Activated T-helper 1 cell treated with anti-CD3 and anti-CD28 coated beads, Interleukin-12 subunit alpha, Interleukin-12 subunit beta, Interleukin-2, Interleukin-4 antibody, amounts not matched to agents 30 ng/mL and 10 ng/mL and 1 ng/mL, durations not matched to agents 14 hours and 24 hours and 36 hours (primary cell): Measurements from ENCODE around the gene TMEM240. TPM values are rescaled to one million over a fixed set of nuclear protein-coding genes. Genes with fewer than 3 reads are reported as not detected.
"Not testable (repeated sequence)": the region's sequence is repeated elsewhere in the genome, so short reads cannot be mapped to it uniquely, and the experiment has no call there.

Experiments
- DNase-seq: peaks from one replicate; pipeline ENCODE4 v3.0.0; 2021; ENCODE audit warnings: low spot score
- H3K27ac Mint-ChIP-seq: one replicate; pipeline ENCODE4 v1.8.0; 2021; ENCODE audit warnings: mild to moderate bottlenecking, mixed read lengths
- H3K27me3 Mint-ChIP-seq: one replicate; pipeline ENCODE4 v1.8.0; 2022; ENCODE audit warnings: mild to moderate bottlenecking, moderate library complexity, mixed read lengths; ENCODE audit not compliant: insufficient read depth
- H3K36me3 Mint-ChIP-seq: one replicate; pipeline ENCODE4 v1.8.0; 2021; ENCODE audit warnings: low read depth, mixed read lengths
- H3K4me1 Mint-ChIP-seq: one replicate; pipeline ENCODE4 v1.8.0; 2021; ENCODE audit warnings: low read depth, mixed read lengths
- H3K4me3 Mint-ChIP-seq: one replicate; pipeline ENCODE4 v1.8.0; 2021; ENCODE audit warnings: mild to moderate bottlenecking, moderate library complexity, mixed read lengths
- H3K9me3 Mint-ChIP-seq: one replicate; pipeline ENCODE4 v1.8.0; 2021; ENCODE audit warnings: mixed read lengths
- intact Hi-C: fragments of 100-400 bp; cut with micrococcal nuclease; formaldehyde crosslinking; loops from one replicate; pipeline ENCODE4 v1.15.1; 2024
- total RNA-seq: library from RNA; stranded (reverse); gene quantifications from 2 replicates; pipeline ENCODE4 v1.2.3, GENCODE V29; 2022

TMEM240 gene
- total RNA-seq, 1 donor from 2014 or later: 0.41 TPM

GRCh38 chr1:1533894-1534291 is 6.5 kb downstream of the TMEM240 start:
- peaks cover 20% of the 10 kb centered on the region for H3K36me3 Mint-ChIP-seq
- H3K27me3 Mint-ChIP-seq, H3K4me3 Mint-ChIP-seq, H3K4me1 Mint-ChIP-seq, H3K9me3 Mint-ChIP-seq, H3K27ac Mint-ChIP-seq, intact Hi-C loops, DNase-seq: not testable (repeated sequence)

DNA sequence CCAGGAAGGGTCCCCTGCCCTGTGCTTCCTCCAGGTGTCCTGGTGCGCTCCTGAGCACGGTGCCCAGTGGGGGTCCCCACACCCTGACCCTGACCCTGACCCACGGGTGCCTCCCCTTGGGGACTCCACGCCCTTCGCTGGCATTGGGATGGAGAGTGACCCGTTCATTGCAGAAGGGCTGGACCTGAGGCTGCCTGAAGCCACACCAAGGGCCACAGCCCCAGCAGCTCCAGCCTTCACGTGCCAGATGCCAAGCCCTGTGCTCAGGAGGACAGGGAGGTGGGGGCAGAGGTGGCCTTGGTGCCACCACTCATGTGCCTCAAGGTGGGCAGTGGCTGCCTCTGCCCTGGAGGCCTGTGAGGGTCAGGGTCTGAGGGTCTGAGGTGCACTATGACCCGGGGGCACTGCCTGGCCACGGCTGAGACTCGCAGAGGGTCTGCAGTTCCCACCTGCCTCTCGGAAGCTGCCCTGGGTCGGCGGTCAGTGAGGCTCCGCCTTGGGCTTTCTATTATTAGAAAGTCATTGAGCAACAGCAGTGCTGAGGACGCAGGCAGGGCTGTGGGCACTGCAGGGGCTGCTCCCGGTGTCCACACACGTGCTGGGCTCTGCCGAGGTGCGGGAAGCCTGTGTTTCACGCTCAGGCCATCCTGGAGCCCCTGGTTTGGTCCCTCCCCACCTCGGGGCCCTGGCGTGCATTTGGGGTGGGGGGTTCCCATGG is 7.1 kb downstream of the TMEM240 start:
- intact Hi-C loops, H3K27ac Mint-ChIP-seq, H3K4me1 Mint-ChIP-seq, DNase-seq, H3K4me3 Mint-ChIP-seq, H3K9me3 Mint-ChIP-seq, H3K27me3 Mint-ChIP-seq: not testable (repeated sequence)
- peaks cover 20% of the 10 kb centered on the region for H3K36me3 Mint-ChIP-seq

GRCh38 chr1:1531947-1532346 is 8.5 kb downstream of the TMEM240 start:
- Mint-ChIP-seq H3K36me3 (peaks cover 22% of the 10 kb centered on the region), H3K9me3 (peaks cover 6% of the 10 kb centered on the region), H3K27ac (no peak overlapping the region), H3K4me3 (no peak overlapping the region), H3K4me1 (no peaks in the 10 kb centered on the region), H3K27me3 (no peaks in the 10 kb centered on the region)
- intact Hi-C loops: no loop called here
- DNase-seq: no peak

- Mint-ChIP-seq H3K36me3 (peaks cover 25% of the 10 kb centered on the region), H3K27ac (no peak overlapping the region), H3K4me1 (no peaks in the 10 kb centered on the region), H3K9me3 (peaks cover 6% of the 10 kb centered on the region), H3K4me3 (no peak overlapping the region), H3K27me3 (no peaks in the 10 kb centered on the region)
- intact Hi-C loops: no loop called here
- DNase-seq: no peak
These were observed 10.5 kb downstream of the TMEM240 start for GRCh38 chr1:1529936-1530335.

DNA sequence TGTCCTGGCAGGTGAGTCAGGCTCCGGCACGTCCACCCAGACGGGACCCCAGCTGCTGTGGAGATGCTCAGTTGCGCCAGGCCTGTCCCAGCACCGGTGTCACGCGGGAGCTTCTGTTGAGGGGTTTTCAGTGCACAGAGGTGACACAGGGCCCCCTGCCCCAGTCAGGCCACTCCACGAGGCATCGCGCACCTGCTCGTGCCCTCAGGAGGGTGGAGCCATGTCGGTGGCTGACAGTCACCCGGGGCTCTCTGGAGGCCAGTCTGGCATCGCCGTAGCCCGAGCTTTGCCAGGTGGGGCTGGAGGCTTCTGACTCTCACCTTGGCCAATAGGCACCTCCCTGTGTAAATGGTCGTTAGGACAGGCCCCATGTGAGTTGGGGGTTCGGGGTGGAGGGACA is 11.1 kb downstream of the TMEM240 start:
- H3K36me3 Mint-ChIP-seq: peaks cover 25% of the 10 kb centered on the region
- H3K4me3 Mint-ChIP-seq: no peak overlapping the region
- H3K4me1 Mint-ChIP-seq: no peaks in the 10 kb centered on the region
- peaks cover 6% of the 10 kb centered on the region for H3K9me3 Mint-ChIP-seq
- no peak for DNase-seq
- no peak overlapping the region for H3K27ac Mint-ChIP-seq
- H3K27me3 Mint-ChIP-seq: no peaks in the 10 kb centered on the region
- intact Hi-C loops: no loop called here

DNA sequence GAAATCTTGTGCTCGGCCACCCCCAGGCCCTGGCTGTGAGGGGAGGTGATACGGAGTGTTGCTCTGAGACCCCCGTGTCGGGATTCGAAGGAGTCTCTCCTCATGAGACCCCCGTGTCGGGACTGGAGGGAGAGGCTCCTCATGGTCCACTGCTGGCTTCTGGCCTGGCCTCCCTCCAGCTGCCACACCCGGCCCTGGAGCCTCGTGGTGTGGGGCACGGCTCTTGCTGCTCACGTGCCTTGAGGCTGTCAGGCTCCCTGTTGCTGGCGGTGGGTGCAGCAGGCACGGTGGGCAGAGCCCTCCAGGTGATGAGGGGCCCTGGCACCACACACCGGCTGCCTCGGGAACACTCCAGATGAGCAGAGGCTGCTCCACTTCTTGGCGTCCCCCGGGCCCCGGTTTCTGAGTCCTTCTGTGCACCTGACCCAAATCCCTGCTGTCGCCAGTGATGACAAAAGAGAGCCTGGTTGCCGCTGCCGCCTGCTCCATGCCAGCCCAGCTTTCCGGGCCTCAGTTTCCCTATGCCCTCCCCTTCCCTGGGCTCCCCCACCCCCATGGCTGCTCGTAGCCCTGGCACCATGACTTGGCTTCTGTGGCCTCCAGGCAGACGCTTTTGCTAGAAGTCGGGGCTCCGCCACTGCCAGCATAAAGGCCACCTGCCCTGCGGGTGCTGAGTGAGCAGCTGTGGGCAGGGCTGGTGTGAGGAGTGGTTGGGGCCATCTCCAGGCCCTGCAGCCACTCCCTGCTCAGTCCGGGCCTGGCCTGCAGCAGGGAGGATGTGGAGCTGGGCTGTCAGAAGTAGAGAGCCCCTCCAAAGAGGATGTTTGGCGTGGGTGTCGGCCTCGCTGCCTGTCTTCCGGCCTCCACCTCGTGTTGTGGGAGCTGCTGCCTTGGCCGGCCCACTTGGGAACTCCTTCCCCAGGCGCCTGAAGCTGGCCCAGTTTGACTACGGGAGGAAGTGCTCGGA is 11.8 kb downstream of the TMEM240 start:
- intact Hi-C loops: no loop called here
- no peaks in the 10 kb centered on the region for H3K27me3 Mint-ChIP-seq
- no peaks in the 10 kb centered on the region for H3K4me1 Mint-ChIP-seq
- DNase-seq: no peak
- peaks cover 6% of the 10 kb centered on the region for H3K9me3 Mint-ChIP-seq
- H3K27ac Mint-ChIP-seq: no peak overlapping the region
- peaks cover 25% of the 10 kb centered on the region for H3K36me3 Mint-ChIP-seq
- H3K4me3 Mint-ChIP-seq: no peak overlapping the region

DNA sequence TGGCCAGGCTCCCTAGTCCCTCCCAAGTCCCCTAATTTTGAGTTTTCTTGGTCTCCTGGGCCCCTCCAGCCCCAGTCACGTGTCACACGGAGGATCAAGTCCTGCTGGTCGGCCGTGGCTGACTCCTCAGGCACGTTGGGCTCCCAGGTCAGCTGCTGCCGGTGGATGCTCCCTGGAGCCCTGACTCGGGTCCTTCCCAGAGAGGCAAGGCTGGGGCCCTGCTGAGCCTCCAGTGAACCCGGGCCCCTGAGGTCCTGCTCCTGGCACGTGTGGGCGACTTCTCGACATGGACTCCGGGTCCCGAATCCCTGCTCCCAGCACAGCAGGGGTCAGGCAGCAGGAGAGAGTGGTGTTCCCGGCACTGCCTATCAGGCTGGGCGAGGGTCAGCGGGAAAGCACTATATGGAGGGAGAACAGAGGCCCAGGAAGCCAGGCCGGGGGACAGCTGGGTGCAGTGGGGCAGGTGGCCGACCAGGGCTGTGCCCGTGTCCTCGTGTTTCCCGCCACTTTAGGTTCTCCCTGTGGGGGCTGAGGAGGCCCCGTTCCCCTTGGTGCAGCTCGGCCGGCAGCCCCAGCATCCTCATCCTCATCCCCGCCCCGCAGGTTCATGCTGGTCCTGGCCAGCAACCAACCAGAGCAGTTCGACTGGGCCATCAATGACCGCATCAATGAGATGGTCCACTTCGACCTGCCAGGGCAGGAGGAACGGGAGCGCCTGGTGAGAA is 13.2 kb downstream of the TMEM240 start:
- H3K4me1 Mint-ChIP-seq: no peaks in the 10 kb centered on the region
- H3K27ac Mint-ChIP-seq: no peak overlapping the region
- H3K27me3 Mint-ChIP-seq: no peaks in the 10 kb centered on the region
- DNase-seq: no peak
- H3K4me3 Mint-ChIP-seq: no peak overlapping the region
- peaks cover 25% of the 10 kb centered on the region for H3K36me3 Mint-ChIP-seq
- intact Hi-C loops: no loop called here
- H3K9me3 Mint-ChIP-seq: peaks cover 6% of the 10 kb centered on the region

- H3K36me3 Mint-ChIP-seq: peaks cover 20% of the 10 kb centered on the region
- H3K4me1 Mint-ChIP-seq: not testable (repeated sequence)
These were observed 13.9 kb downstream of the TMEM240 start for GRCh38 chr1:1526476-1526875.

GRCh38 chr1:1524750-1525383 is 15.6 kb downstream of the TMEM240 start:
- H3K4me3 Mint-ChIP-seq, H3K9me3 Mint-ChIP-seq, H3K27me3 Mint-ChIP-seq, intact Hi-C loops, H3K27ac Mint-ChIP-seq, H3K4me1 Mint-ChIP-seq, DNase-seq: not testable (repeated sequence)
- H3K36me3 Mint-ChIP-seq: peaks cover 12% of the 10 kb centered on the region

More at GRCh38 chr1:1526476-1526875, 13.9 kb downstream of the TMEM240 start:
- intact Hi-C loops, H3K4me3 Mint-ChIP-seq, H3K27me3 Mint-ChIP-seq, H3K27ac Mint-ChIP-seq, DNase-seq, H3K9me3 Mint-ChIP-seq: not testable (repeated sequence)

DNA sequence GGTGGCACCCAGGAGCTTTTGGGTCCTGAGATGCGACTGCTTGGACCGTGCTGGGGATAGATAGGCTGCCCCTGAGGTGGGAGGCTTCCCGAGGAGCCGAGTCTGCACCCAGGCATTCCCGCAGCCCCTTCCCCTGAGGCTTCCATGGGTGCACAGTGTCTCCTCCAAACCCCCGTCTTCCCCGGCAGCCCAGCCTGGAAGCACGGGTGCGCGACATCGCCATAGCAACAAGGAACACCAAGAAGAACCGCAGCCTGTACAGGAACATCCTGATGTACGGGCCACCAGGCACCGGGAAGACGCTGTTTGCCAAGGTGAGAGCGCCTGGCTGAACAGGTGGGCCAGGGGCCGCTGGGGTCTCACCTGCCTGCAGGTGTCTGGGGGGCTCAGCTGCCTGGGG is 16.8 kb downstream of the TMEM240 start:
- H3K4me3 Mint-ChIP-seq, H3K9me3 Mint-ChIP-seq, H3K27me3 Mint-ChIP-seq, intact Hi-C loops, H3K36me3 Mint-ChIP-seq, H3K4me1 Mint-ChIP-seq, DNase-seq, H3K27ac Mint-ChIP-seq: not testable (repeated sequence)

DNA sequence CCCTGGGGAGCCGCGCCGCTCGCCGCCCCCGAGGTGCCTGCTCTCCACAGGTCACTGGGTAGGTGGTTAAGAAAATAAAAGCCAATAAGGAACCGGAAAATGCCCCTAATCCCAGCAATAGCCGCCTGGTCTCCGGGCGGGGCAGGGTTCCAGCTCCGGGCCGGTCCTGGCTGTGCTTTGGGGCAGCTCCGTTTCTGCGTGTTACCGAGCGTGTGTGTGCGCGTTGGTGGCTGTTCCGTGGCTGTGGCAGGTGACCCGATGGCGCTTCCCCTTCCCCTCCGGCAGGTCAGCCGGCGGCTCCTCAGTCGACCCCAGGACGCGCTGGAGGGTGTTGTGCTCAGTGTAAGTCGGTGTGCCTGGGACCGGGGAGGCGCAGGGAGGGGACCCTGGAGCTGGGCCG is 17.2 kb downstream of the TMEM240 start:
- H3K36me3 Mint-ChIP-seq, H3K4me3 Mint-ChIP-seq, H3K27ac Mint-ChIP-seq, DNase-seq, H3K9me3 Mint-ChIP-seq, intact Hi-C loops, H3K27me3 Mint-ChIP-seq, H3K4me1 Mint-ChIP-seq: not testable (repeated sequence)

- intact Hi-C loops, H3K27me3 Mint-ChIP-seq, DNase-seq, H3K4me1 Mint-ChIP-seq, H3K4me3 Mint-ChIP-seq, H3K27ac Mint-ChIP-seq, H3K9me3 Mint-ChIP-seq: not testable (repeated sequence)
- peaks cover 13% of the 10 kb centered on the region for H3K36me3 Mint-ChIP-seq
These were observed 17.9 kb downstream of the TMEM240 start for GRCh38 chr1:1522536-1522935.
